ENCODE data around the gene LYAR. TPM values are rescaled to one million over a fixed set of nuclear protein-coding genes. Genes with fewer than 3 reads are reported as not detected.

The LYAR gene
- total and polyA plus RNA-seq, 10 of the 15 experiments (the other 5 are each of a cell fraction or from before 2014, with no cell fraction given), result 18.3 to 85.4 (median 40.1) TPM

DNA sequence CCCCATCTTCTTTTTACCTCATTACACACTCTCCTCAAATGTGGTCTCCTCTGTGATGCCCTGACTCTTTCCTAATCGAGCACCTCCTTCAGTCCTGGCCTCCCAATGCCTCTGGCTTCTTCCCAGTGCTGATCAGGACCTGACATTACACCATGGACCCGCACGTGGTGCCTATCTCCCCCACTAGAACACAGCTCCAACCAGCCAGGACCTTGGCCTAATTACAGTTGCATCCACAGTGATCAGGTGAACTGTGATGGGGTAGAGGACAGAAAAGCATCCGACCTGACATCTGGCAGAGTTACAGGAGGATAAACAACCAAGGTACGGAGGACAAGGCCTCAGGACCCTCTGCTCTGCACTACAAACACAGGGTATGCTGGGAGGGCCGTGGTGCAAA, 12.4 kb downstream of the LYAR start:
- in situ Hi-C loops (cut with MboI), result no loop called here
- TF ChIP-seq RAD51 (IDR thresholded peaks at IDR 0.05) (no peak), STAT3 (IDR thresholded peaks at IDR 0.05; ENCODE audit: low read depth, low read length) (no peak), POLR2AphosphoS2 (IDR thresholded peaks at IDR 0.05; ENCODE audit: low read depth, low read length) (no peak), ZSCAN29 (IDR thresholded peaks at IDR 0.05) (no peak)
- TF ChIP-seq, protein P1, sequence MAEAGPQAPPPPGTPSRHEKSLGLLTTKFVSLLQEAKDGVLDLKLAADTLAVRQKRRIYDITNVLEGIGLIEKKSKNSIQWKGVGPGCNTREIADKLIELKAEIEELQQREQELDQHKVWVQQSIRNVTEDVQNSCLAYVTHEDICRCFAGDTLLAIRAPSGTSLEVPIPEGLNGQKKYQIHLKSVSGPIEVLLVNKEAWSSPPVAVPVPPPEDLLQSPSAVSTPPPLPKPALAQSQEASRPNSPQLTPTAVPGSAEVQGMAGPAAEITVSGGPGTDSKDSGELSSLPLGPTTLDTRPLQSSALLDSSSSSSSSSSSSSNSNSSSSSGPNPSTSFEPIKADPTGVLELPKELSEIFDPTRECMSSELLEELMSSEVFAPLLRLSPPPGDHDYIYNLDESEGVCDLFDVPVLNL (IDR thresholded peaks at IDR 0.05; ENCODE audit: low read depth, low read length), result no peak
- TF ChIP-seq, protein P2, sequence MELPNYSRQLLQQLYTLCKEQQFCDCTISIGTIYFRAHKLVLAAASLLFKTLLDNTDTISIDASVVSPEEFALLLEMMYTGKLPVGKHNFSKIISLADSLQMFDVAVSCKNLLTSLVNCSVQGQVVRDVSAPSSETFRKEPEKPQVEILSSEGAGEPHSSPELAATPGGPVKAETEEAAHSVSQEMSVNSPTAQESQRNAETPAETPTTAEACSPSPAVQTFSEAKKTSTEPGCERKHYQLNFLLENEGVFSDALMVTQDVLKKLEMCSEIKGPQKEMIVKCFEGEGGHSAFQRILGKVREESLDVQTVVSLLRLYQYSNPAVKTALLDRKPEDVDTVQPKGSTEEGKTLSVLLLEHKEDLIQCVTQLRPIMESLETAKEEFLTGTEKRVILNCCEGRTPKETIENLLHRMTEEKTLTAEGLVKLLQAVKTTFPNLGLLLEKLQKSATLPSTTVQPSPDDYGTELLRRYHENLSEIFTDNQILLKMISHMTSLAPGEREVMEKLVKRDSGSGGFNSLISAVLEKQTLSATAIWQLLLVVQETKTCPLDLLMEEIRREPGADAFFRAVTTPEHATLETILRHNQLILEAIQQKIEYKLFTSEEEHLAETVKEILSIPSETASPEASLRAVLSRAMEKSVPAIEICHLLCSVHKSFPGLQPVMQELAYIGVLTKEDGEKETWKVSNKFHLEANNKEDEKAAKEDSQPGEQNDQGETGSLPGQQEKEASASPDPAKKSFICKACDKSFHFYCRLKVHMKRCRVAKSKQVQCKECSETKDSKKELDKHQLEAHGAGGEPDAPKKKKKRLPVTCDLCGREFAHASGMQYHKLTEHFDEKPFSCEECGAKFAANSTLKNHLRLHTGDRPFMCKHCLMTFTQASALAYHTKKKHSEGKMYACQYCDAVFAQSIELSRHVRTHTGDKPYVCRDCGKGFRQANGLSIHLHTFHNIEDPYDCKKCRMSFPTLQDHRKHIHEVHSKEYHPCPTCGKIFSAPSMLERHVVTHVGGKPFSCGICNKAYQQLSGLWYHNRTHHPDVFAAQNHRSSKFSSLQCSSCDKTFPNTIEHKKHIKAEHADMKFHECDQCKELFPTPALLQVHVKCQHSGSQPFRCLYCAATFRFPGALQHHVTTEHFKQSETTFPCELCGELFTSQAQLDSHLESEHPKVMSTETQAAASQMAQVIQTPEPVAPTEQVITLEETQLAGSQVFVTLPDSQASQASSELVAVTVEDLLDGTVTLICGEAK (IDR thresholded peaks at IDR 0.05; ENCODE audit: borderline replicate concordance), result no peak

More for the DNA sequence above, 12.4 kb downstream of the LYAR start:
- Histone ChIP-seq H3K27me3 (replicated peaks in 1 of 2; ENCODE audit: control insufficient read depth in 2 of 2, insufficient read depth in 2 of 2, low read length in 1 of 2) (no peaks in the 10 kb centered on the region), H3K79me2 (ENCODE audit: control insufficient read depth, insufficient read depth, low read length) (no peaks in the 10 kb centered on the region), H3K27ac (ENCODE audit: control insufficient read depth, insufficient read depth) (no peak overlapping the region), H3K9me3 (replicated peaks; ENCODE audit: control insufficient read depth, insufficient read depth, low read length) (no peaks in the 10 kb centered on the region), H2AFZ (ENCODE audit: control insufficient read depth, low read depth, low read length) (no peak overlapping the region), H3K4me2 (ENCODE audit: control insufficient read depth, insufficient read depth) (no peak overlapping the region), H3K4me3 (no peak overlapping the region), H4K20me1 (ENCODE audit: control insufficient read depth, insufficient read depth) (no peaks in the 10 kb centered on the region), H3K36me3 (ENCODE audit: control insufficient read depth in 2 of 2, insufficient read depth in 2 of 2, low read length in 1 of 2) (peaks cover 15 to 36% of the 10 kb centered on the region in 2 experiments), H3K9ac (ENCODE audit: control insufficient read depth, insufficient read depth, low read length) (no peak overlapping the region), H3K4me1 (ENCODE audit: control insufficient read depth, insufficient read depth, low read length) (no peaks in the 10 kb centered on the region)
- no peak for ATAC-seq
- FAIRE-seq, result no peak
- WGBS (ENCODE audit: insufficient coverage, insufficient replicate concordance, low lambda C conversion rate, missing lambda C conversion rate), result 83% methylated on average over 6 of the region's 6 CpGs
- intact Hi-C loops (cut with micrococcal nuclease; ENCODE audit: unreplicated experiment), result no loop called here
- no TSS peak for BruUV-seq (replicated peaks)
- CTCF ChIA-PET, result no interaction called here
- POLR2A ChIA-PET, result interaction anchor here (0.5 kb wide), 1 partner anchor 28 kb away, joined by 3 read pairs; no protein-coding TSS in a partner anchor
- SMC1A ChIA-PET (ENCODE audit: uncharacterized antibody, unreplicated experiment), result no interaction called here
- no peak for DNase-seq (ENCODE audit: low read depth, low spot score)
- RAD21 ChIA-PET (ENCODE audit: unreplicated experiment), result no interaction called here
